ENCODE measurements around the gene PPP2CA. TPM values are rescaled to one million over a fixed set of nuclear protein-coding genes. Genes with fewer than 3 reads are reported as not detected.

Gene PPP2CA
- total RNA-seq, 1 donor from 2014 or later, result 96.9 TPM

DNA sequence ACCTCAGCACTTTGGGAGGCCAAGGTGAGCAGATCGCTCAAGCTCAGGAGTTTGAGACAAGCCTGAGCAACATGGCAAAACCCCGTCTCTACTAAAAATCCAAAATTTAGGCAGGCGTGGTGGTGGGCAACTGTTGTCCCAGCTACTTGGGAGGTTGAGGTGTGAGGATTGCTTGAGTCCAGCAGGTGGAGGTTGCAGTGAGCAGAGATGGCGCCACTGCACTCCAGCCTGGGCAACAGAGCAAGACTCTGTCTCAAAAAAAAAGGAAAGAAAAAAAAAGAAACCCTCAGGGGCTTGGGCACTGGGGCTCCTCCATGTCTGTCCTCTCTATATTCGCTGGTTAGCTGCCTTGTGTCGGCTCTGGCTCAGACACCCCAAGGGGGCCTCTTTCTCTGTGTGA, 10.9 kb upstream of the PPP2CA start:
- Histone ChIP-seq H3K9me3 (no peaks in the 10 kb centered on the region), H3K27ac (no peak overlapping the region), H3K4me1 (peaks cover 8% of the 10 kb centered on the region), H3K4me3 (no peak overlapping the region), H3K27me3 (ENCODE audit: low read depth) (no peaks in the 10 kb centered on the region), H3K36me3 (no peaks in the 10 kb centered on the region)
- TF ChIP-seq, protein P1, sequence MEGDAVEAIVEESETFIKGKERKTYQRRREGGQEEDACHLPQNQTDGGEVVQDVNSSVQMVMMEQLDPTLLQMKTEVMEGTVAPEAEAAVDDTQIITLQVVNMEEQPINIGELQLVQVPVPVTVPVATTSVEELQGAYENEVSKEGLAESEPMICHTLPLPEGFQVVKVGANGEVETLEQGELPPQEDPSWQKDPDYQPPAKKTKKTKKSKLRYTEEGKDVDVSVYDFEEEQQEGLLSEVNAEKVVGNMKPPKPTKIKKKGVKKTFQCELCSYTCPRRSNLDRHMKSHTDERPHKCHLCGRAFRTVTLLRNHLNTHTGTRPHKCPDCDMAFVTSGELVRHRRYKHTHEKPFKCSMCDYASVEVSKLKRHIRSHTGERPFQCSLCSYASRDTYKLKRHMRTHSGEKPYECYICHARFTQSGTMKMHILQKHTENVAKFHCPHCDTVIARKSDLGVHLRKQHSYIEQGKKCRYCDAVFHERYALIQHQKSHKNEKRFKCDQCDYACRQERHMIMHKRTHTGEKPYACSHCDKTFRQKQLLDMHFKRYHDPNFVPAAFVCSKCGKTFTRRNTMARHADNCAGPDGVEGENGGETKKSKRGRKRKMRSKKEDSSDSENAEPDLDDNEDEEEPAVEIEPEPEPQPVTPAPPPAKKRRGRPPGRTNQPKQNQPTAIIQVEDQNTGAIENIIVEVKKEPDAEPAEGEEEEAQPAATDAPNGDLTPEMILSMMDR (IDR thresholded peaks at IDR 0.05), result no peak
- no peak for ATAC-seq
- intact Hi-C loops (cut with DNase I), result no loop called here
- no peak for DNase-seq

DNA sequence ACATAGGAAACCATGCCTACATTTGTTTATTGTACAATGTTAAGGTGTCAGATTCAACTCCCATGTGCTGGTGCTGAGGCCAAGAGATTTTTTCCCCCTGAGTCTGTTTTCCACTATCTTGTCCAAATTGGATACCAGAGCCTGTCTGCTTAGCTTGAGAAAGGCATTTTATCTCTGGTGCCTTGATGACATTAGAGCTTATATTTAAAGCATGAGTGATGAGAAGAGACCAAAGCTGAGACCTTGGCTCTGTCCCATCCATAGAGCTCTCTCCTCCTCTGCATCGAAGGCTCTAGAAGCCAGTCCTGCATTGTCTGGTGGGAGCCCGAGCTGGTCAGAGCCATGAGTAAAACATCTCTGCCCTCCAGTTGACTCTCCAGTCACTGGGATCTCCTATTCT, 10.4 kb upstream of the PPP2CA start:
- intact Hi-C loops (cut with DNase I), result no loop called here
- H3K4me3 ChIP-seq, result no peak overlapping the region
- no peaks in the 10 kb centered on the region for H3K9me3 ChIP-seq
- peaks cover 8% of the 10 kb centered on the region for H3K4me1 ChIP-seq
- DNase-seq (no peak), ATAC-seq (no peak)
- TF ChIP-seq, protein P1 (IDR thresholded peaks at IDR 0.05), result no peak
- H3K36me3 ChIP-seq, result no peaks in the 10 kb centered on the region
- no peaks in the 10 kb centered on the region for H3K27me3 ChIP-seq (ENCODE audit: low read depth)
- H3K27ac ChIP-seq, result no peak overlapping the region

DNA sequence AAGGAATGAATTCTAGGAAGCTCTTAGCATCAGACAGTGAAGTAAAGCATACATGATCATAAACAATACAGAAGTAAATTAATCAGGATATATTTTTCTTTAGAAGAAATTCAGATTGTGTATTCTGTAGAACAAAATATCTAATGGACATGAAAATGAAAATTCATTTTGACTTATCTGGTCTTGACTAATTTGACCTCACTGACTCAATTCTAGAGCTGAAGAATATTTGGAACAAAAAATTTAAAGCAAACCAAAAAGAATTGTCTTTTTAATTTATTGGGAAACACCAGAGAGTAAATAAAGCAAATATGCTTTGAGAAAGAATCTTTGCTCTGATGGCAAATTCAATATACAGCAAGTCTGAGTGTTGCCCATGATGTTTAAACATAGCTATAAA, 2.8 kb upstream of the PPP2CA start:
- DNase-seq (no peak), ATAC-seq (no peak)
- no peak overlapping the region for H3K4me3 ChIP-seq
- intact Hi-C loops (cut with DNase I), result no loop called here
- H3K27ac ChIP-seq, result no peak overlapping the region
- TF ChIP-seq, protein P1 (IDR thresholded peaks at IDR 0.05), result no peak
- no peaks in the 10 kb centered on the region for H3K36me3 ChIP-seq
- H3K9me3 ChIP-seq, result no peaks in the 10 kb centered on the region
- no peaks in the 10 kb centered on the region for H3K27me3 ChIP-seq (ENCODE audit: low read depth)
- H3K4me1 ChIP-seq, result peaks cover 15% of the 10 kb centered on the region

DNA sequence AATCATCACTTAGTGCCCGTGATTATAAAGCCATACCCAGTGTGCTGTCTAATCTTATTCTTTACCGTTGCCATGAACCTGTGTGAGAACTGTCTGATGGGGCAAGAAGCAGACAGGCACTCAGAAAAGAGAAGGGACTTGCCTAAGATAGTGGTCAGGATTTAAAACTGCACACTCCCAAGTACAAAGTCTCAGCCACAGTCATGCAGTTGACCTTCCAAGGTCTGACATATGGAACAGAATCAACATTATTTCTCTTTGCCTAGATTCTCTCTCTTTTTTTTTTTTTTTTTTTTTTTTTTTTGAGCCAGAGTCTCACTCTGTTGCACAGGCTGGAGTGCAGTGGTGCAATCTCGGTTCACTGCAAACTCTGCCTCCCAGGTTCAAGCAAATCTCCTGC, 1.9 kb upstream of the PPP2CA start:
- intact Hi-C loops (cut with DNase I), result no loop called here
- no peak overlapping the region for H3K4me3 ChIP-seq
- DNase-seq (no peak), ATAC-seq (no peak)
- H3K27ac ChIP-seq, result no peak overlapping the region
- no peaks in the 10 kb centered on the region for H3K27me3 ChIP-seq (ENCODE audit: low read depth)
- H3K4me1 ChIP-seq, result peaks cover 23% of the 10 kb centered on the region
- TF ChIP-seq, protein P1 (IDR thresholded peaks at IDR 0.05), result no peak
- no peaks in the 10 kb centered on the region for H3K36me3 ChIP-seq
- H3K9me3 ChIP-seq, result no peaks in the 10 kb centered on the region

DNA sequence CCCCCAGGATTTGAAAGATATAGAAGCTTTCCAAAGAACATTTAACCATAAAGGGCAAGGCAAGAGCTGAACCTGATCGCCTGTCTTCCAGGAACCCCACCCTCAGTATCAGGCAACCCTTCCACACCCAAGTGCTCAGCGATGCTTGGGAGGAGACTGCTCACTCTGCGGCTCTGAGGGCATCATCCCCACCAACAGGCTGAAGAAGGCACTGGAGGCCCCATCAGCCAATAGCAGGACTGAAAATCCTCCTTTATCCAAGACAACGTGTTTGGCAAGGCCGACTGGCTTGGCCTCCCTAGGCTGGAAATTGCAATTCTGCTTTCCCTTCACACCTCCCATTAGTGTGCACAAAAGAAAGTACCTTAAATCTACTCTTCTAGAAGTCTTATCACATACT, 1.4 kb upstream of the PPP2CA start:
- Histone ChIP-seq H3K27me3 (ENCODE audit: low read depth) (no peaks in the 10 kb centered on the region), H3K27ac (peak overlapping the region; percentile 100), H3K4me1 (peaks cover 29% of the 10 kb centered on the region), H3K4me3 (peak overlapping the region; percentile 98), H3K36me3 (no peaks in the 10 kb centered on the region), H3K9me3 (no peaks in the 10 kb centered on the region)
- intact Hi-C loops (cut with DNase I), result no loop called here
- no peak for DNase-seq
- TF ChIP-seq, protein P1 (IDR thresholded peaks at IDR 0.05), result no peak
- ATAC-seq, result no peak

Measured in lower lobe of right lung (tissue), 2 donors.